GM18526 (cell line): ENCODE results near the gene RAI1.

ENCODE experiments used
- POLR2A ChIP-seq: IDR thresholded peaks from 3 replicates; pipeline ENCODE4 v1.6.1; 2011; ENCODE audit not compliant: insufficient read length; ENCODE audit errors: extremely low read depth

Gene RAI1

GRCh38 chr17:17663160-17664063 is 17.8 kb upstream of the RAI1 start:
- TF ChIP-seq POLR2A: no peak

- TF ChIP-seq POLR2A: no peak
Observed at GRCh38 chr17:17664064-17664452, 17.2 kb upstream of the RAI1 start.

DNA sequence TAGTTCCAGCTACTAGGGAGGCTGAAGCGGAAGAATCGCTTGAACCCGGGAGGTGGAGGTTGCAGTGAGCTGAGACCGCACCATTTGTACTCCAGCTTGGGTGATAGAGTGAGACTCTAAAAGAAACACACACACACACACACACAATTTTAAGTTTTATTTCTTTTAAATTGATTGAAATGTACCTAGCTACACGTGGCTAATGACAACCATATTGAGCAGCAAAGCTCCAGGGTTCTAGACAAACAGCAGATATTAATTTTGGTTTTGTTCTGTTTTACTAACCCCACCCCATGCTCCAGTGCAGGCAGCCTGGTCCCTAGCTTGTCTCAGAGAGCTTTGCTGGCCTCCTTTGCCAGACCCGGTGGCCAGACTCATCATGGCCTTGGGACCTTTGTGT is 16.0 kb upstream of the RAI1 start:
- no peak for TF ChIP-seq POLR2A

DNA sequence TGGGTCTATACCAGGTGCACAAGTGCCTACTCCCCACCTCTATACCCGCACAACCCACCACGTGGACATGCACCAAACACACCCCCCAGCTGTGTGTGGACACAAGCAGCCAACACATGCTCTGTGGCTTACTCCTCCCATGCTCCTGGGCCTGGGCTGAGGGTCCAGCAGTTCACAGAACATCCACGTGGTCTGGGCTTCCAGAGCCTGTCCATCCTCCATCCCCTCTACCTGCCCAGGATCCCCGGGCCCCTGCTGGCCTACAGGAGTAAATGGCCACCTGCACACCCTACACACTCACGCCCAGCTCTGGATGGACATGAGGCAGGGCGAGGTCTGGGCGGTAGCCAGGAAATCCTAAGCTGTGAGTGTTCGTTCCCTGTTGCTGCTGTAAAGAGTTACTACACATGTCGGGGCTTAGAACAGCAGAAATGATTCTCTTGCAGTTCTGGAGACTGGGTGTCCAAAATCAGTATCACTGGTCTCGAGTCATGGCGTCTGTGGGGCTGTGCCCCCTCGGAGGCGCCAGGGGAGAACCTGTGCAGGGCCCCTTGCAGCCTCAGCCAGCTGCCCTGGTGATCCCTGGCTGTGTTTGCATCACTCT is 15.0 kb upstream of the RAI1 start:
- no peak for TF ChIP-seq POLR2A

- no peak for TF ChIP-seq POLR2A
Observed at GRCh38 chr17:17667231-17667630, 14.0 kb upstream of the RAI1 start.

- TF ChIP-seq POLR2A: no peak
Observed at GRCh38 chr17:17667947-17668346, 13.3 kb upstream of the RAI1 start.

DNA sequence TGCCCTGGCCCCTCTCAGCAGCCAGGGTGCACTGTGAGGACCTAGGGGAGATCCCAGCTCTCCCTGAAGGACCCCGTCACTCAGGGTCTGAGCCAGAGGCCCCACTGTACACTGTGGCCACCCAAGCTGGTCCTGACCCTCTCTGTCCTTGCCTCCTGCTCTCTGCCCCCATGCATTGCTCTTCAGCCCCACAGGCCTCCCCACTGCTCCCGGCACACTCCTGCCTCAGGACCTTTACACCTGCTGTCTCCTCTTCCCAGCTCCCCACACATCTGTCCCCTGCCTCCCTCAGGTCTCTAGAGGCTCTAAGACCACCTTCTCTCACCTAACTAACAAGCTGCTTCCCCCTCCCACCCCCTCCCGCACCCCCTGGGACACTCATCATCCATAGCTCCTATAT is 12.9 kb upstream of the RAI1 start:
- no peak for TF ChIP-seq POLR2A

- no peak for TF ChIP-seq POLR2A
Observed at GRCh38 chr17:17668775-17669579, 12.3 kb upstream of the RAI1 start.

- TF ChIP-seq POLR2A: no peak
Observed at GRCh38 chr17:17669580-17670235, 11.6 kb upstream of the RAI1 start.

- no peak for TF ChIP-seq POLR2A
Observed at GRCh38 chr17:17670701-17671305, 10.5 kb upstream of the RAI1 start.

- no peak for TF ChIP-seq POLR2A
Observed at GRCh38 chr17:17671369-17672129, 9.7 kb upstream of the RAI1 start.

DNA sequence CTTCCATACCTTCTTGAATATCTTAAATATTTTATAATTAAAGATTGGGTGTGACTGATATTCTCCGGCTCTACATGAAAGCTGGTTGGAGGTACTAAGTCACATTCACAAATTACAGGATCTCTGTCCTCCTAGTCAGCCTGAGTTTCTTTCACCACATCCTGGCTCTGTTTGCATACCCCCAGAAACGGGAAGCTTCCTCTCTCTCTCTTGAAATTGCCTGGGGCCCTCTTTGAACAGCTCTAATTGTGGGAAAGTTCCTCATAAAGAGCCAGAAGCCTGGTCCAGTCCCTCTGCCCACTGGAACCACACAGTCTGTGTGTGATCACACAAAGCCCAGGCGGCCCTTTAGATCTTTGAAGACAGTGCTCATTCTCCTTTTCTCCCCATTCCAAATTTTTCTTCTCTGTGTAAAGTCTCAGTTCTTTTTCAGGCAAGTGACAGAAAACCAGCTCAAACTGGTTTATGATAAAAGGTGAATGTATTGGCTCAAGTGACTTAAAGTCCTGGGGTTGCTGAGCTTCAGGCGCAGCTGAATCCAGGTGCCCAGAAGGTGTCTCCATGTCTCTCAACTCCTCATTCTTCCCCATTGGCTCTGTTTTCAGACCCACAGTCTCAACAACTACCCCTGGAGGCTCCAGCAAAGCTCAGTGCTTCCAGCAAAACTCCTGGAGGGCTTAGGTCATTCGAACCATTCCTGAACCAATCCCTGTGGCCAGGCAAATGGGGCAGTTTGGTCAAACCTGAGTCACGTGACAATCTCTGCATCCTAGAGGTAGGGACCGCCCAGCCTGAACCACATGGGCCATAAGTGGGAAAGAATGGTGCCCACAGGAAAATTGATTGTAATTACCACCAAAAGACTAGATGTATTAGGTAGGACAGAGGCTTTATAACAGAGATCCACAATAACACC is 8.5 kb upstream of the RAI1 start:
- no peak for TF ChIP-seq POLR2A

DNA sequence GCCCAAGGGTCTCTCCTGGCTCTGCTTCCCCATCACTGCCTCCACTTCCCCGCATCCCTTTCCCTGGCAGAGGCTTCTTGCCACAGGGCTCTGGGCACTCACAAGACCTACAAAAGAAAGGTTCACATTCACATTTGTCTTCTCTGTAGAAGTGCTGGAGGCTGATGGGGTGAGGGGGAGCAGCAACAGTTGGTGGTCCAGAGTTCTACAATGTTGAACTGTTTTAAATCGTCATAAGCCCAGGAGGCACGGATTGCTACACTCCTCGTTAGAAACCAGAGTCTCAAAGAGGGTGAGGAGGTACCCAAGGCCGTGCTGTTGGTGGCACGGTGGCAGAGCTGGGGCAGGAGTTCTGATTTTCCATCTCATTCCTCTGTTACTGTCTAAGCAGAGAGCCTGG is 5.8 kb upstream of the RAI1 start:
- TF ChIP-seq POLR2A: no peak
